DOHH2 (cell line): ENCODE results near the gene BCL3.

ENCODE experiments used
- H3F3A ChIP-seq: fragments of 200-600 bp; sonication (generic), shearing (Covaris generic); 2 replicates; pipeline ENCODE4 v1.6.0; 2016; ENCODE audit warnings: antibody characterized with exemption, mild to moderate bottlenecking; ENCODE audit not compliant: control insufficient read depth, insufficient read depth
- H3K27ac ChIP-seq: fragments of 200-600 bp; sonication (generic); 2 replicates; pipeline ENCODE4 v1.5.1; 2014; ENCODE audit warnings: low read depth, mild to moderate bottlenecking, low read length, moderate library complexity
- H3K27me3 ChIP-seq: fragments of 200-600 bp; sonication (generic); 2 replicates; pipeline ENCODE4 v1.6.1; 2014; ENCODE audit warnings: mild to moderate bottlenecking, low read length, mixed read lengths; ENCODE audit not compliant: control insufficient read depth
- H3K36me3 ChIP-seq: fragments of 200-600 bp; sonication (generic); 2 replicates; pipeline ENCODE4 v1.6.1; 2014; ENCODE audit warnings: mild to moderate bottlenecking, low read length, moderate library complexity, mixed read lengths; ENCODE audit not compliant: control insufficient read depth
- H3K4me1 ChIP-seq: fragments of 200-600 bp; sonication (generic); 2 replicates; pipeline ENCODE4 v1.6.1; 2014; ENCODE audit warnings: mild to moderate bottlenecking, low read length, mixed read lengths; ENCODE audit not compliant: control insufficient read depth
- H3K4me2 ChIP-seq: fragments of 200-600 bp; sonication (generic); 2 replicates; pipeline ENCODE4 v1.6.0; 2014; ENCODE audit warnings: mild to moderate bottlenecking, low read length, moderate library complexity
- H3K4me3 ChIP-seq: fragments of 200-600 bp; sonication (generic); 2 replicates; pipeline ENCODE4 v1.5.1; 2014; ENCODE audit warnings: mild to moderate bottlenecking, low read length, mixed read lengths
- H3K79me2 ChIP-seq: fragments of 200-600 bp; sonication (generic); 2 replicates; pipeline ENCODE4 v1.6.1; 2014; ENCODE audit warnings: mild to moderate bottlenecking, low read length, mixed read lengths; ENCODE audit not compliant: control insufficient read depth
- H3K9me2 ChIP-seq: fragments of 200-600 bp; sonication (generic); replicated peaks from 2 replicates; pipeline ENCODE4 v1.6.1; 2014; ENCODE audit warnings: mild to moderate bottlenecking, low read length, mixed read lengths; ENCODE audit not compliant: control insufficient read depth
- H3K9me3 ChIP-seq: fragments of 200-600 bp; sonication (generic); 2 replicates; pipeline ENCODE4 v1.6.1; 2014; ENCODE audit warnings: antibody characterized with exemption, low read length, mixed read lengths; ENCODE audit not compliant: control insufficient read depth, insufficient read depth
- H4K20me1 ChIP-seq: fragments of 200-600 bp; sonication (generic); 2 replicates; pipeline ENCODE4 v1.6.0; 2014; ENCODE audit warnings: low read depth, mild to moderate bottlenecking, antibody characterized with exemption, low read length, moderate library complexity; ENCODE audit not compliant: control insufficient read depth, insufficient read depth
- CTCF ChIP-seq: fragments of 200-600 bp; sonication (generic); IDR thresholded peaks from one replicate; pipeline ENCODE4 v1.5.1; 2014; ENCODE audit warnings: antibody characterized with exemption, mild to moderate bottlenecking, low read depth, low read length; ENCODE audit not compliant: poor library complexity, severe bottlenecking
- EZH2phosphoT487 ChIP-seq: fragments of 200-600 bp; sonication (generic); IDR thresholded peaks from 2 replicates; pipeline ENCODE4 v1.6.1; 2017; ENCODE audit warnings: borderline replicate concordance, mild to moderate bottlenecking, antibody characterized with exemption, low read length, moderate library complexity, mixed read lengths

Gene BCL3

DNA sequence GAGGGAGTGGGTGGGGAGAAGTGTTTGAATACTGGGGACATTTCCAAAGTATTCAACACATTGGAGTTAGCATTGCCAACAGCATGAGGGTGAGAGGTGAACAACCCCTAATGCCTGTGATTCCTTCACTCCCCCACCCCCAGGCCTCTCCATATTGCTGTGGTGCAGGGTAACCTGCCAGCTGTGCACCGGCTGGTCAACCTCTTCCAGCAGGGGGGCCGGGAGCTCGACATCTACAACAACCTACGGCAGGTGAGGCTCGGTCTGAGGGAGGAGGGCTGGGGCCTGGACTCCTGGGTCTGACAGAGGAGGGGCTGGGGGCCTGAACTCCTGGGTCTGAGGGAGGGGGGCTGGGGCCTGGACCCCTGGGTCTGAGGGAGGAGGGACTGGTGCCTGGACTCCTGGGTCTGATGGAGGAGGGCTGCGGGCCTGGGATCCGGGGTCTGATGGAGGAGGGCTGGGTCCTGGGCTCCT is 7.6 kb downstream of the BCL3 start:
- Histone ChIP-seq H3K9me3 (no peaks in the 10 kb centered on the region), H3K4me3 (no peak overlapping the region), H3K9me2 (no peaks in the 10 kb centered on the region), H3K27me3 (no peaks in the 10 kb centered on the region), H3K27ac (no peak overlapping the region), H3K36me3 (peaks cover 43% of the 10 kb centered on the region), H3F3A (peaks cover 21% of the 10 kb centered on the region), H3K4me1 (peaks cover 39% of the 10 kb centered on the region), H4K20me1 (no peaks in the 10 kb centered on the region), H3K4me2 (no peak overlapping the region), H3K79me2 (peaks cover 13% of the 10 kb centered on the region)
- TF ChIP-seq EZH2phosphoT487 (no peak), CTCF (no peak)

- no peak for TF ChIP-seq EZH2phosphoT487
- TF ChIP-seq CTCF: no peak
- Histone ChIP-seq H3K4me1 (peaks cover 28% of the 10 kb centered on the region), H3K4me2 (no peak overlapping the region), H3K27ac (no peak overlapping the region), H3K9me3 (no peaks in the 10 kb centered on the region), H3K79me2 (peaks cover 11% of the 10 kb centered on the region), H3F3A (peaks cover 12% of the 10 kb centered on the region), H3K9me2 (no peaks in the 10 kb centered on the region), H4K20me1 (no peaks in the 10 kb centered on the region), H3K4me3 (no peak overlapping the region), H3K27me3 (no peaks in the 10 kb centered on the region), H3K36me3 (peaks cover 33% of the 10 kb centered on the region)
Observed at GRCh38 chr19:44757057-44757734, 8.7 kb downstream of the BCL3 start.

GRCh38 chr19:44757735-44758505 is 9.4 kb downstream of the BCL3 start:
- Histone ChIP-seq H3K79me2 (peaks cover 11% of the 10 kb centered on the region), H3K9me3 (no peaks in the 10 kb centered on the region), H3K27ac (no peak overlapping the region), H3K4me2 (no peak overlapping the region), H3K4me3 (no peak overlapping the region), H3K4me1 (peaks cover 21% of the 10 kb centered on the region), H3K36me3 (peaks cover 27% of the 10 kb centered on the region), H3F3A (peaks cover 5% of the 10 kb centered on the region), H3K9me2 (no peaks in the 10 kb centered on the region), H3K27me3 (no peaks in the 10 kb centered on the region; the same call in 1 of the 2 replicates), H4K20me1 (no peaks in the 10 kb centered on the region)
- TF ChIP-seq EZH2phosphoT487 (no peak), CTCF (no peak)
